ENCODE measurements around the gene SUGP2.

Gene SUGP2

GRCh38 chr19:18975869-18976268, 57.4 kb downstream of the SUGP2 start:
- H3K4me3 ChIP-seq (ENCODE audit: control insufficient read depth, low read depth, low read length) = no peak overlapping the region
- TF ChIP-seq CTCF (IDR thresholded peaks at IDR 0.05; ENCODE audit: control insufficient read depth, insufficient read depth, low read depth, low read length, missing control alignments) = no peak
- no peak for DNase-seq (ENCODE audit: low read depth)

GRCh38 chr19:18975011-18975410, 58.3 kb downstream of the SUGP2 start:
- no peak for TF ChIP-seq CTCF (IDR thresholded peaks at IDR 0.05; ENCODE audit: control insufficient read depth, insufficient read depth, low read depth, low read length, missing control alignments)
- no peak for DNase-seq (ENCODE audit: low read depth)
- no peak overlapping the region for H3K4me3 ChIP-seq (ENCODE audit: control insufficient read depth, low read depth, low read length)

- no peak for DNase-seq (ENCODE audit: low read depth)
- H3K4me3 ChIP-seq (ENCODE audit: control insufficient read depth, low read depth, low read length) = no peak overlapping the region
- TF ChIP-seq CTCF (IDR thresholded peaks at IDR 0.05; ENCODE audit: control insufficient read depth, insufficient read depth, low read depth, low read length, missing control alignments) = no peak
Measured at GRCh38 chr19:18972851-18973250, 60.5 kb downstream of the SUGP2 start.

- H3K4me3 ChIP-seq (ENCODE audit: control insufficient read depth, low read depth, low read length) = no peak overlapping the region
- no peak for DNase-seq (ENCODE audit: low read depth)
- TF ChIP-seq CTCF (IDR thresholded peaks at IDR 0.05; ENCODE audit: control insufficient read depth, insufficient read depth, low read depth, low read length, missing control alignments) = no peak
Measured at GRCh38 chr19:18972301-18972811, 61.0 kb downstream of the SUGP2 start.

- DNase-seq (ENCODE audit: low read depth) = no peak
- no peak for TF ChIP-seq CTCF (IDR thresholded peaks at IDR 0.05; ENCODE audit: control insufficient read depth, insufficient read depth, low read depth, low read length, missing control alignments)
- H3K4me3 ChIP-seq (ENCODE audit: control insufficient read depth, low read depth, low read length) = no peak overlapping the region
Measured at GRCh38 chr19:18969931-18970659, 63.2 kb downstream of the SUGP2 start.

GRCh38 chr19:18967358-18968146, 65.8 kb downstream of the SUGP2 start:
- TF ChIP-seq CTCF (IDR thresholded peaks at IDR 0.05; ENCODE audit: control insufficient read depth, insufficient read depth, low read depth, low read length, missing control alignments) = no peak
- no peak overlapping the region for H3K4me3 ChIP-seq (ENCODE audit: control insufficient read depth, low read depth, low read length)
- DNase-seq (ENCODE audit: low read depth) = no peak
